Activated CD4-positive, alpha-beta T cell treated with anti-CD3 and anti-CD28 coated beads for 36 hours (primary cell): Measurements from ENCODE around the gene ARHGAP15. TPM values are rescaled to one million over a fixed set of nuclear protein-coding genes. Genes with fewer than 3 reads are reported as not detected.

Source experiments
- ATAC-seq: fragments of 200-7000 bp; cut with Tn5 transposase; one replicate; pipeline ENCODE4 v1.10.0; 2021; ENCODE audit warnings: mild to moderate bottlenecking, moderate library complexity
- CTCF ChIA-PET: fragments of 350-600 bp; sonication (Branson Sonifier 250); formaldehyde crosslinking; loops from one replicate; lab custom pipeline; 2021; ENCODE audit warnings: antibody characterized with exemption; lab: Charles Lee
- POLR2A ChIA-PET: fragments of 350-600 bp; sonication (Branson Sonifier 250); formaldehyde crosslinking; loops from one replicate; lab custom pipeline; 2021; ENCODE audit warnings: antibody characterized with exemption, inconsistent platforms; lab: Charles Lee
- DNase-seq: peaks from one replicate; pipeline ENCODE4 v3.0.0-alpha.2; 2020
- H3K27ac Mint-ChIP-seq: one replicate; pipeline ENCODE4 v1.8.0; 2021; ENCODE audit warnings: mixed read lengths
- H3K27me3 Mint-ChIP-seq: one replicate; pipeline ENCODE4 v1.8.0; 2021; ENCODE audit warnings: mixed read lengths
- H3K36me3 Mint-ChIP-seq: one replicate; pipeline ENCODE4 v1.8.0; 2021; ENCODE audit warnings: low read depth, mixed read lengths
- H3K4me1 Mint-ChIP-seq: one replicate; pipeline ENCODE4 v1.8.0; 2021; ENCODE audit warnings: mixed read lengths
- H3K4me3 Mint-ChIP-seq: one replicate; pipeline ENCODE4 v1.8.0; 2021; ENCODE audit warnings: mild to moderate bottlenecking, moderate library complexity, mixed read lengths
- H3K9me3 Mint-ChIP-seq: one replicate; pipeline ENCODE4 v1.8.0; 2021; ENCODE audit warnings: low read depth, mixed read lengths
- intact Hi-C, 2 experiments: fragments of 100-400 bp; cut with DNase I in 1 of 2; cut with micrococcal nuclease in 1 of 2; formaldehyde crosslinking; loops; one replicate each; pipeline versions ENCODE4 v1.14.2 to v1.15.1; 2022 to 2024; cut with DNase I, micrococcal nuclease
- total RNA-seq, 2 experiments: library from RNA; stranded (reverse); gene quantifications; one replicate each; pipeline ENCODE4 v1.2.3, GENCODE V29; 2021

Gene ARHGAP15
- total RNA-seq, 2 experiments from 2014 or later = 62.6 to 64.3 TPM

DNA sequence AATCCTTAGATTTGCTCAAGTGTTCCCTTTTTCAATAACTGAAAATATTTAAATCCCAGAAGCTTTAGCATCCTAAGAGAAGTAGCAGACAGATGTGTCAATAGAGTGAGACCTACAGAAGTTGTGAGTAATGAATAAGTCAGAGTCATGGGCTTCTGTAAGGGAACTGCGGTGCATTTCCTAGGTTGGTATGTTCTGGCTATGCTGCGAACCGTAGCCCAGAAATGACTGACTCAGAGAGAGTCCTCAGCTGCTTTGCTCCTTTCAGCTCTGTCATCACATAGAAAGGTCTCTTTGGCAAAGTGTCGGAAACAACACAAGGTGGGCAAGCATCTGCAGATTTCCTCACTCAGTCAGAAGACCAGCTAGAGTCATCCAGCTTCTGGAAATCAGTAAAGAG is 297.1 kb downstream of the ARHGAP15 start:
- no peak overlapping the region for H3K27ac Mint-ChIP-seq
- intact Hi-C loops = no loop called here
- POLR2A ChIA-PET = no interaction called here

DNA sequence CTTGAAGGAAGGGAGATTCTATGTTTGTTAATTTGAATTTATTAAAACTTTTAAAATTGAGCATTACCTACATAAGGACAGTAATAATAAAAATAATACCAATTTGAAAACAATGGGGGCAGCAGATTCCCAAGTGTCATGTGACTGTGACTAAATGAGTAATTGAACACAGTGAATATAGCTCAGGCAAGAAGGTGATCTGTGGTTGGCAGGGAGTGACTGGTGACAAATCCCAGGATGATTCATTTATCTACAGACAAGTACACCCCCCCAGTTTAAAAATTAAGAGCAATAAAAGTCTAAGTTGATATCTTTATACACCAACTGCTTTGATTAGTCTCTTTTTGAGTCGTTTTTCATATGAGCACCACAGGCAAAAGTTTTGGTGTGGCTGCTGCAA is 299.5 kb downstream of the ARHGAP15 start:
- Mint-ChIP-seq H3K27ac (no peak overlapping the region), H3K9me3 (no peaks in the 10 kb centered on the region), H3K36me3 (peaks cover 11% of the 10 kb centered on the region), H3K27me3 (no peaks in the 10 kb centered on the region), H3K4me1 (peaks cover 58% of the 10 kb centered on the region), H3K4me3 (no peak overlapping the region)
- ATAC-seq = peak; percentile 86
- POLR2A ChIA-PET = no interaction called here
- CTCF ChIA-PET = no interaction called here
- intact Hi-C loops = no loop called here
- peak; percentile 31 for DNase-seq

More for the DNA sequence above, 297.1 kb downstream of the ARHGAP15 start:
- CTCF ChIA-PET = interaction anchor here (0.6 kb wide), 2 partner anchors 165 to 700 kb away, joined by 3 read pairs; no protein-coding TSS in a partner anchor
- no peaks in the 10 kb centered on the region for H3K9me3 Mint-ChIP-seq
- peaks cover 61% of the 10 kb centered on the region for H3K4me1 Mint-ChIP-seq
- no peak overlapping the region for H3K4me3 Mint-ChIP-seq
- ATAC-seq (no peak), DNase-seq (no peak)
- H3K36me3 Mint-ChIP-seq = peaks cover 11% of the 10 kb centered on the region
- H3K27me3 Mint-ChIP-seq = no peaks in the 10 kb centered on the region

DNA sequence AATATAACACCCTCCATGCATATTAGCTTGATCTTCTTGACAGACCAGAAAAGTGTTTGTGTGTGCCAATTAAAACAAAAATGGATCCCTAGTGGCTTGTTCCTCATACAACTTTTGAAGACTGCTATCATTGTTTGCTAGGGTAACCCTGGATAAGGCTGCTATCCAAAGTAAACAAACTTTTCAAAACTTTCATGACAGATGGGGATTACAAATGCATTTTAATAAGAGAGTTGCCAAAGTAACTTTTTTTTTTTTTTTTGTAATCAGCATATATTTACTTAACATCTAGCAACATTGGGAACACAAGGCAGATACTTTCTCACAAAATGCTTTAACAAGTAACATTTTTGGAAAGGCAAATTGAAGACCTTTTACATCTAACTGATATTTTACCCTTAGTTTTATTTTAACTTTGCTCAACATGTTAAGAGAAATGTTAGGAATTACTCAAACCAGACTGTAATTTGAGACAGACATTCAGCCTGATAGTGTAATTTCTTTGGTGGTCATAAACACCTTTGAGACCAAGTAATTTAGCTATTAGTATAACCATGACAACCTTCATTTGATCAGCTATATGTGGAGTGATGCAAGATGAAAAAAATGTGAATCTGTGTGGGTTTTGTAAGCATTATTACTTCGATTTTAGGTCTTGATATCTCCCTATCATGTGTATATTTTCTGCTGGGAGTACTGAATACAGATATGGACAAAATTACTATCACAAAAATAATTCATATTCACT is 300.9 kb downstream of the ARHGAP15 start:
- peaks cover 9% of the 10 kb centered on the region for H3K36me3 Mint-ChIP-seq
- CTCF ChIA-PET = interaction anchor here (0.6 to 0.7 kb wide), 2 partner anchors 251 to 962 kb away, joined by 3 read pairs; no protein-coding TSS in a partner anchor
- H3K4me3 Mint-ChIP-seq = no peak overlapping the region
- intact Hi-C loops = no loop called here
- ATAC-seq = no peak
- peaks cover 65% of the 10 kb centered on the region for H3K4me1 Mint-ChIP-seq
- H3K27me3 Mint-ChIP-seq = no peaks in the 10 kb centered on the region
- H3K27ac Mint-ChIP-seq = no peak overlapping the region
- DNase-seq = no peak
- H3K9me3 Mint-ChIP-seq = no peaks in the 10 kb centered on the region
- POLR2A ChIA-PET = no interaction called here

DNA sequence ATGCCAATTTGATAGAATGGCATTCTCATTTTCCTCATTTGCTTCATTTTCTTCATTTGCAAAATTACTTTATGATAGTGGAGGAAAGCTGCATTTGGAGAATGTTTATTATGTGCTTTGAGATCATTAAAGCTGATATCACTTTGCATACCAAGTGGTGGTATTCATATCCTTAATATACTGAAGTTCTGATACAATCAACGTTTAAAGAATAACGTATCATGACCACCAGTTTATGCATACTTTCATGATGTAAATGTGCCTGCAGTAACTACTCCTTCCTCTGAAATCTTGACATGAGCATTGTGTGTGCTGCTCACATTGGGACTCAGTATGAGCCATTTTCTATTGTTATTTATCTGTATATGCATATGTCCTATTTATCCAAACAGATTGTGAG is 302.1 kb downstream of the ARHGAP15 start:
- Mint-ChIP-seq H3K9me3 (no peaks in the 10 kb centered on the region), H3K4me3 (no peak overlapping the region), H3K36me3 (peaks cover 9% of the 10 kb centered on the region), H3K4me1 (peaks cover 62% of the 10 kb centered on the region), H3K27me3 (no peaks in the 10 kb centered on the region), H3K27ac (peak overlapping the region; percentile 31)
- ATAC-seq = no peak
- intact Hi-C loops = no loop called here
- ChIA-PET POLR2A (no interaction called here), CTCF (interaction anchor here (0.6 to 1.3 kb wide), 3 partner anchors 8 to 21 kb away, joined by 3 to 4 read pairs (median 3); no protein-coding TSS in a partner anchor)
- DNase-seq = no peak

DNA sequence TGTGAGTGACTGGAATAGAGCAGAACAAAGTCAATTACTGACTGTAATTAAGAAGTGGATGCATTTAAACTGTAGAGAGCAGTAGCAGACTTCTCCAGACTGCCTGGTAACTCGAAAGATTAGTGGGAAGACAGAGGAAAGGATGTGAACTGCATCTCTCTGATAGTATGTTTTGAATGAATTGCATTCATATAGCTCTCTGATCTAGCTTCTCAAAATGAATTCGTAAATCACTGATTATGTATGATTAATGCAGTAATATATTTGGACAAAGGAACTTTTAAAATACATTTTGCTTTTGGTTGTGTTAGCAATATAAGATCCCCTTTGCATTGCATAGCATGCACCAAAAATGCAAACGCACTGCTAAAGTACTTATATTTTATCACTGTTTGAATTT is 304.0 kb downstream of the ARHGAP15 start:
- POLR2A ChIA-PET = no interaction called here
- intact Hi-C loops = no loop called here
- H3K36me3 Mint-ChIP-seq = peaks cover 6% of the 10 kb centered on the region
- H3K4me3 Mint-ChIP-seq = no peak overlapping the region
- DNase-seq (no peak), ATAC-seq (peak; percentile 27)
- no peaks in the 10 kb centered on the region for H3K9me3 Mint-ChIP-seq
- H3K4me1 Mint-ChIP-seq = peaks cover 48% of the 10 kb centered on the region
- no peaks in the 10 kb centered on the region for H3K27me3 Mint-ChIP-seq
- CTCF ChIA-PET = interaction anchor here (0.5 to 0.6 kb wide), 3 partner anchors 150 to 898 kb away, joined by 3 to 4 read pairs (median 4); no protein-coding TSS in a partner anchor
- peak overlapping the region; percentile 35 for H3K27ac Mint-ChIP-seq

DNA sequence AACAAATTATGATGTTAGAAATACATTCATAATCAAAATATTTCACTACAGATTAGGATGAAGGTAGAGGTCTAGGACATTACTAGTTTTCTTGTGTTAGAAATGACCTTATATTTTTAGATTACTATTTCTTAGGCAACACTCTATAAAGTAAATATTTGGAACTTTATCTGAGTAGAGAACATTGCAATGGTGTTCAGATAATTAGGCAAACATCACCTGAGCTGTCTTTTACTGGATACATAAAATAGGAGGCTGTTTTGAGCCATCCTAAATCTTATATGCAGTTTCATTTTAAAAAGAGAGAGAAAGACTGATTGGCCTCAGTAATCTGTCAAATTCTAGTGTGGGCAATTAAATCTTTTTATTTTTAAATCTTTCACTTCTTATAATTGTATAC is 304.6 kb downstream of the ARHGAP15 start:
- no peaks in the 10 kb centered on the region for H3K27me3 Mint-ChIP-seq
- intact Hi-C loops = no loop called here
- POLR2A ChIA-PET = no interaction called here
- DNase-seq = no peak
- H3K4me1 Mint-ChIP-seq = peaks cover 42% of the 10 kb centered on the region
- H3K27ac Mint-ChIP-seq = no peak overlapping the region
- H3K4me3 Mint-ChIP-seq = no peak overlapping the region
- CTCF ChIA-PET = interaction anchor here (0.6 kb wide), 1 partner anchor 897 kb away, joined by 4 read pairs; no protein-coding TSS in a partner anchor
- no peaks in the 10 kb centered on the region for H3K9me3 Mint-ChIP-seq
- H3K36me3 Mint-ChIP-seq = peaks cover 8% of the 10 kb centered on the region
- no peak for ATAC-seq

DNA sequence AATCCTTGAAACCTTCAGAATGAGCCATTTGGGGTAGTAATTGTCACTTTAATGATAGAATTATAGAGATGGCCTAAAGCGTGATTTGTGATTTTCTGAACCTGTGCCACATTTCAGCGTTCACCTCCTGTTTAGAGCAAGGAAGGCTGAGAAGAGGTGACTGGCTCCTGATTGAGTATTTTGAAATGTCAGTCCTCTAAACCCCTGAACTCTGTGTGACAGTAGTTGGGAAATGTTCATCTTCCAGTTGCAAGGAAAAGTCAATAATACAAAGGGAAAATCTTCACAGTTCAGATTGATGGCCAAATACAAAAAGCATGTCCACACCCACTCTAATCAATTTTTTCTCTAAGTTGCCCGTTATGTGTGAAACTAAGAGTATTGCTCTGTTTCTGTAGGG is 305.2 kb downstream of the ARHGAP15 start:
- Mint-ChIP-seq H3K4me1 (peaks cover 37% of the 10 kb centered on the region), H3K27me3 (no peaks in the 10 kb centered on the region), H3K36me3 (peaks cover 10% of the 10 kb centered on the region), H3K4me3 (no peak overlapping the region), H3K9me3 (no peaks in the 10 kb centered on the region), H3K27ac (no peak overlapping the region)
- ATAC-seq = no peak
- no peak for DNase-seq
- intact Hi-C loops = no loop called here
- CTCF ChIA-PET = no interaction called here
- POLR2A ChIA-PET = no interaction called here

DNA sequence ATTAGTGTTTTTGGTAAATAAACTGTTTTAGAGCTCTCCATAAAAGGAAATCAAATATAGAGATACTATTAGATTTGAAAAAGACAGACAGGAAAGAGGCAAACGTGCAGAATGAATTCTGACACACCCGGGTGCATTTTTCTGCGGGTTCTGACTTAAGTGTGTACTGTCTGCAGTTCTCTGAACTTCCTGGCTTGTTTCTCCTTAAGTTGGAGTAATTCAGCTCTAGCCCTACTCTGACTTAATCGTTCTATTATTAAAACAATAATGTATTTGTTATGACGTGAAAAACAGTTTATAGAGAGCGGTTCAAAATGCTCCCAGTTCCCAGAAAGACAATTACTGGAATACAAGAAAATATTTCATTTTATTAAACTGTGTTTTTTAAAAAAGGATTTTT is 305.9 kb downstream of the ARHGAP15 start:
- intact Hi-C loops = no loop called here
- Mint-ChIP-seq H3K36me3 (peaks cover 11% of the 10 kb centered on the region), H3K27ac (no peak overlapping the region), H3K9me3 (no peaks in the 10 kb centered on the region), H3K27me3 (no peaks in the 10 kb centered on the region), H3K4me3 (no peak overlapping the region), H3K4me1 (peaks cover 35% of the 10 kb centered on the region)
- ChIA-PET CTCF (interaction anchor here (0.7 kb wide), 1 partner anchor 1984 kb away, joined by 4 read pairs; no protein-coding TSS in a partner anchor), POLR2A (no interaction called here)
- DNase-seq (no peak), ATAC-seq (no peak)

DNA sequence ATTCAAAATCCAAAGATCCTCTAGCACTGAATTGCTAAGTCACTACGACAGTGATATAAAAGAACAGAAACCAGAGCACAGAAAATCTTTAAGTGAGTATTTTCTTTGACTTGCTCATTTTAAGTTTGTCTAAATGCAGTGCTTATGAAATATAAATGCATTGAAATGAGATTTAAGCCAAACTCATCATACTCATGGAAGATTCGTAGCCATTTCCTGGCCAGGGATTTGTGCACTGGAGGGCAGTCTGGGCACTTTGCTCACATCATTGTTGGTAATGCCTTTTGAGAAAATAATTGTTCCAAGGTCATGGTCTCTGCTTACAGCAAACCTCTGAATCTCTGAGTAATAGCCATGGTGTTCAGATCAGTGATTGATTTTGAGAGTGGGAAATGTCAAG is 307.7 kb downstream of the ARHGAP15 start:
- H3K4me3 Mint-ChIP-seq = no peak overlapping the region
- POLR2A ChIA-PET = no interaction called here
- no peaks in the 10 kb centered on the region for H3K9me3 Mint-ChIP-seq
- CTCF ChIA-PET = no interaction called here
- H3K27me3 Mint-ChIP-seq = no peaks in the 10 kb centered on the region
- no peak for ATAC-seq
- DNase-seq = no peak
- intact Hi-C loops = no loop called here
- peaks cover 19% of the 10 kb centered on the region for H3K36me3 Mint-ChIP-seq
- H3K27ac Mint-ChIP-seq = no peak overlapping the region
- peaks cover 25% of the 10 kb centered on the region for H3K4me1 Mint-ChIP-seq

DNA sequence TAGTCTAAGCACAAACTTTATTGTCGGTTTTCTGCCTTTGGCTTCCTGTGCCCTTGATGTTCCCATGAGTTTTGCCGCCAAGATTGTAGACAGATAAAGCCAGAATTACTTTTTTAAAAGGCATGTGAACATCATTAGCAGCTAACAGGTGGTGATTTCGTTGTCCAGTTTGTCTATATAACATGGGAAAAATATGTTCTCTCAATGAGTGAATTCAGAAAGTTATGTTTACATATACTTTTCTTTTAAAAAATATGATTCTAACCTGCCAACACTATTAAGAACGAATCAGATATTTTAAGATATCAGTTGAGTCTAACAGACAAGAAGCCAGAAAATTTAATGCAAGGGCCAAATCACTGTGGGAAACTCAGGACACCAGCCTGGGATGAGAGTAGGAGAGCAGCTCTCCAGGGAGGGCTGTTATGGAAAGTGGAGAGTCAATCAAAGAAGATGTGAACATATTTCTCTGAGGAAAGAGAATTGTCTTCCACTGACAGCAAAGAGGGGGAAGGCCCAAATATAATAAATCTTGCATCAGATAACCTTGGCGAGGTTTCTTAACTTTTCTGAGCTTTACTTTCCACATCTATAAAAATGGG is 311.3 kb downstream of the ARHGAP15 start:
- intact Hi-C loops = no loop called here

DNA sequence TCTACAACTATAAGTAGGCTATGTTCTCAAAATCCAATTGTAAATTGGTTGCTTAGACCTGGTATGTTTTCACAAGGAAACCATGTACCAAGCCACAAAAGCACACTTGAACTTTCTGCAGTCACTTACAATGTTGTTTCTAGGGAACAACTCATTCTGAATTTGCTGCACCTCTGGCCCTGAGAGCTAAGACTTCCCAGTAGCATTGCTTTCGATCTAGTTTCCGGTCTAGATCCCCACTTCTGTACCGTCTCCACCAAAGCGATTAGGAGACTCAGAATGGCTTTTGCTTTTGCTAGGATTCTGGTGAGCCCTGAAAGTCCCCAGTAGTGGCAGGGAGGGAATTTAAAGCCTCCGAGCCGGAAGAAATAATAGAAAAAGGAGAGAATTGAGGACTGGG is 313.0 kb downstream of the ARHGAP15 start:
- Mint-ChIP-seq H3K36me3 (peaks cover 22% of the 10 kb centered on the region), H3K4me3 (no peak overlapping the region), H3K9me3 (no peaks in the 10 kb centered on the region), H3K4me1 (peaks cover 3% of the 10 kb centered on the region), H3K27ac (no peak overlapping the region), H3K27me3 (no peaks in the 10 kb centered on the region)
- intact Hi-C loops = no loop called here
- no peak for ATAC-seq
- DNase-seq = no peak
- CTCF ChIA-PET = interaction anchor here (0.9 kb wide), 1 partner anchor 9 kb away, joined by 3 read pairs; no protein-coding TSS in a partner anchor
- POLR2A ChIA-PET = no interaction called here

More for the DNA sequence above, 311.3 kb downstream of the ARHGAP15 start:
- no peak for DNase-seq
- Mint-ChIP-seq H3K4me3 (no peak overlapping the region), H3K9me3 (no peaks in the 10 kb centered on the region), H3K27ac (peak overlapping the region; percentile 8), H3K4me1 (peaks cover 3% of the 10 kb centered on the region), H3K27me3 (no peaks in the 10 kb centered on the region), H3K36me3 (peaks cover 23% of the 10 kb centered on the region)
- POLR2A ChIA-PET = no interaction called here
- CTCF ChIA-PET = interaction anchor here (0.7 kb wide), 1 partner anchor 916 kb away, joined by 3 read pairs; no protein-coding TSS in a partner anchor
- ATAC-seq = no peak
